Ovary (tissue), 9 donors: ENCODE measurements around the gene SLC27A2. TPM values are rescaled to one million over a fixed set of nuclear protein-coding genes. Genes with fewer than 3 reads are reported as not detected.

Source experiments
- DNase-seq, 5 donors: peaks; one replicate each; pipeline ENCODE4 v3.0.0-alpha.2; 2019 to 2020
- H3K27ac ChIP-seq, 2 donors: fragments of 200-600 bp; one replicate each; pipeline versions ENCODE4 v1.5.1 to v1.8.0; 2019 to 2022
- H3K27me3 ChIP-seq: fragments of 200-600 bp; one replicate; pipeline ENCODE4 v1.8.0; 2022
- H3K36me3 ChIP-seq: fragments of 200-600 bp; sonication (generic); one replicate; pipeline ENCODE4 v1.5.1; 2019
- H3K4me1 ChIP-seq: one replicate; pipeline ENCODE4 v1.8.1; 2013; ENCODE audit warnings: mild to moderate bottlenecking, moderate library complexity; ENCODE audit not compliant: insufficient read depth
- H3K4me3 ChIP-seq: fragments of 200-600 bp; sonication (generic); one replicate; pipeline ENCODE4 v1.5.1; 2017
- H3K9me3 ChIP-seq, 2 donors: fragments of 200-600 bp in 1 of 2; sonication (generic) in 1 of 2; one replicate each; pipeline versions ENCODE4 v1.5.1 to v1.8.1; 2013 to 2019; ENCODE audit warnings: mild to moderate bottlenecking in 1 of 2, moderate library complexity in 1 of 2
- CTCF ChIP-seq, 3 donors: fragments of 450-650 bp in 2 of 3; fragments of 200-600 bp in 1 of 3; IDR thresholded peaks; one replicate each; pipeline versions ENCODE4 v1.5.1 to v1.8.0; 2016 to 2022; ENCODE audit warnings: antibody characterized with exemption in 3 of 3, mild to moderate bottlenecking in 1 of 3
- EP300 ChIP-seq: sonication (generic); formaldehyde crosslinking; IDR thresholded peaks from one replicate; pipeline ENCODE4 v1.6.1; 2017; ENCODE audit warnings: antibody characterized with exemption
- POLR2A ChIP-seq: fragments of 450-650 bp; IDR thresholded peaks from one replicate; pipeline ENCODE4 v1.6.1; 2017; ENCODE audit warnings: antibody characterized with exemption, mild to moderate bottlenecking, moderate library complexity
- WGBS, 3 donors: extraction: QIAGEN DNeasy Blood & Tissue Kit in 1 of 3; methylation state at CpG; one replicate each; pipeline versions ENCODE4 v1.1.5 to v1.1.7; 2013 to 2017; 5-methylcytosine and 5-hydroxymethylcytosine counted together
- intact Hi-C, 4 donors: fragments of 100-400 bp; cut with DNase I; formaldehyde crosslinking; loops; one replicate each; pipeline versions ENCODE4 v1.11.0 to v1.15.1; 2022 to 2023
- polyA plus RNA-seq, 2 donors: library from polyadenylated mRNA; stranded (reverse); fragments of 200-250 nt in 1 of 2; fragments of 350-450 nt in 1 of 2; fragmentation: Illumina TruSeq in 1 of 2; extraction: RNeasy Lipid Tissue Mini Kit (QIAGEN cat#74804) in 1 of 2; gene quantifications; one replicate each; pipeline ENCODE4 v1.2.3, GENCODE V29; 2013 to 2014
- total RNA-seq, 7 donors: library from RNA; depleted of rRNA in 2 of 7; stranded (reverse); fragments of >200 nt in 2 of 7; fragmentation: NEBNext Ultra II Directional in 3 of 7; extraction: Animal tissue kit (Norgen Biotek cat#: 25700) in 3 of 7; gene quantifications; one replicate each; pipeline versions ENCODE4 v1.1.0 to v1.2.4, GENCODE V29; 2016 to 2023
- donor health status: DM: no; HTN: no; CAD: no; lungs with moderate emphysema.
- donor health status: DM: no; HTN: no; CAD: no.
- donor health status: Bipolar disorder and iron deficiency.
- donor health status: DM: yes; HTN: yes; CAD: no.
- donor health status: DM: no; HTN: no; CAD: no.
- donor health status: DM: yes; HTN: yes; CAD: no.

Gene SLC27A2
- total and polyA plus RNA-seq, 9 donors = 0.10 to 4.7 (median 0.47) TPM; not detected in 2

- H3K4me3 ChIP-seq = no peak overlapping the region
- no peaks in the 10 kb centered on the region for H3K9me3 ChIP-seq
- no peaks in the 10 kb centered on the region for H3K4me1 ChIP-seq
- H3K27ac ChIP-seq = no peak overlapping the region
- H3K27me3 ChIP-seq = no peaks in the 10 kb centered on the region
- intact Hi-C loops = no loop called here
- DNase-seq = no peak
- no peak for TF ChIP-seq POLR2A
- no peak for TF ChIP-seq CTCF (IDR thresholded peaks at IDR 0.05)
- TF ChIP-seq EP300 = no peak
- H3K36me3 ChIP-seq = no peaks in the 10 kb centered on the region
- WGBS, 3 donors = 50 to 69% (median 64%) methylated on average over 2 of the region's 2 CpGs
Observed at GRCh38 chr15:50244959-50245624, 63.1 kb downstream of the SLC27A2 start.

- no peak for TF ChIP-seq CTCF (IDR thresholded peaks at IDR 0.05)
- TF ChIP-seq POLR2A = no peak
- TF ChIP-seq EP300 = no peak
- no peaks in the 10 kb centered on the region for H3K4me1 ChIP-seq
- no peak overlapping the region for H3K27ac ChIP-seq
- no peak overlapping the region for H3K4me3 ChIP-seq
- intact Hi-C loops = no loop called here
- 61 to 68% (median 66%) methylated on average over 2 of the region's 2 CpGs for WGBS, 3 donors
- DNase-seq = no peak
- H3K27me3 ChIP-seq = no peaks in the 10 kb centered on the region
- H3K36me3 ChIP-seq = no peaks in the 10 kb centered on the region
- no peaks in the 10 kb centered on the region for H3K9me3 ChIP-seq
Observed at GRCh38 chr15:50246631-50247030, 64.6 kb downstream of the SLC27A2 start.

GRCh38 chr15:50247819-50248655, 66.0 kb downstream of the SLC27A2 start:
- Histone ChIP-seq H3K36me3 (no peaks in the 10 kb centered on the region), H3K4me1 (no peaks in the 10 kb centered on the region), H3K4me3 (no peak overlapping the region), H3K27me3 (no peaks in the 10 kb centered on the region), H3K27ac (no peak overlapping the region), H3K9me3 (no peaks in the 10 kb centered on the region)
- intact Hi-C loops = no loop called here
- TF ChIP-seq CTCF (IDR thresholded peaks at IDR 0.05) (no peak), POLR2A (no peak), EP300 (no peak)
- WGBS, 3 donors = 92 to 93% (median 92%) methylated on average over 14 of the region's 14 CpGs
- DNase-seq = no peak

GRCh38 chr15:50248994-50249582, 67.1 kb downstream of the SLC27A2 start:
- intact Hi-C loops = no loop called here

More at GRCh38 chr15:50248994-50249582, 67.1 kb downstream of the SLC27A2 start:
- no peaks in the 10 kb centered on the region for H3K9me3 ChIP-seq
- no peak overlapping the region for H3K27ac ChIP-seq
- no peak overlapping the region for H3K4me3 ChIP-seq
- WGBS, 3 donors = 19 to 30% (median 19%) methylated on average over 4 of the region's 4 CpGs
- DNase-seq = no peak
- no peaks in the 10 kb centered on the region for H3K4me1 ChIP-seq
- no peaks in the 10 kb centered on the region for H3K27me3 ChIP-seq
- H3K36me3 ChIP-seq = no peaks in the 10 kb centered on the region
- TF ChIP-seq CTCF (IDR thresholded peaks at IDR 0.05) (no peak), EP300 (no peak), POLR2A (no peak)
